ENCODE measurements around the gene ITSN1.

- no peak for TF ChIP-seq POLR2A (IDR thresholded peaks at IDR 0.05)
- no peak for TF ChIP-seq CTCF (IDR thresholded peaks at IDR 0.05)
Observed at GRCh38 chr21:33680870-33681269, 38.6 kb downstream of the ITSN1 start.
